WTC11 (cell line): ENCODE results near the gene MICAL2. TPM values are rescaled to one million over a fixed set of nuclear protein-coding genes. Genes with fewer than 3 reads are reported as not detected.

Experiments used
- ATAC-seq: fragments of 200-7000 bp; cut with Tn5 transposase; 2 replicates; pipeline ENCODE4 v1.10.0; 2021; ENCODE audit warnings: mild to moderate bottlenecking, moderate library complexity
- CTCF ChIA-PET: fragments of 300-600 bp; sonication (Branson Sonifier 250); formaldehyde crosslinking; loops from one replicate; lab custom pipeline; 2021; ENCODE audit warnings: antibody characterized with exemption; lab: Charles Lee
- POLR2A ChIA-PET: fragments of 350-600 bp; sonication (Branson Sonifier 250); formaldehyde crosslinking; loops from one replicate; lab custom pipeline; 2021; ENCODE audit warnings: antibody characterized with exemption; lab: Charles Lee
- DNase-seq: peaks from one replicate; pipeline ENCODE4 v3.0.0; 2021; ENCODE audit warnings: low spot score
- H3K27ac Mint-ChIP-seq: 2 replicates; pipeline ENCODE4 v1.8.0; 2021; ENCODE audit warnings: mixed read lengths
- H3K27me3 Mint-ChIP-seq: 2 replicates; pipeline ENCODE4 v1.8.0; 2021; ENCODE audit warnings: low read depth, mild to moderate bottlenecking, moderate library complexity, mixed read lengths
- H3K36me3 Mint-ChIP-seq: 2 replicates; pipeline ENCODE4 v1.8.0; 2021; ENCODE audit warnings: mixed read lengths
- H3K4me1 Mint-ChIP-seq: 2 replicates; pipeline ENCODE4 v1.8.0; 2022; ENCODE audit warnings: mixed read lengths
- H3K4me3 Mint-ChIP-seq: 2 replicates; pipeline ENCODE4 v1.8.0; 2021; ENCODE audit warnings: mild to moderate bottlenecking, moderate library complexity, mixed read lengths
- H3K9me3 Mint-ChIP-seq: 2 replicates; pipeline ENCODE4 v1.8.0; 2021; ENCODE audit warnings: mixed read lengths
- ATF1 ChIP-seq: sonication (generic); formaldehyde crosslinking; IDR thresholded peaks from 2 replicates; pipeline ENCODE4 v1.8.1; 2023; ENCODE audit warnings: mild to moderate bottlenecking, moderate library complexity, missing genetic modification reagents
- ATF6 ChIP-seq: sonication (generic); formaldehyde crosslinking; IDR thresholded peaks from 2 replicates; pipeline ENCODE4 v1.8.1; 2023; ENCODE audit warnings: mild to moderate bottlenecking, missing genetic modification reagents
- CREM ChIP-seq: sonication (generic); formaldehyde crosslinking; IDR thresholded peaks from 2 replicates; pipeline ENCODE4 v1.8.1; 2022; ENCODE audit warnings: mild to moderate bottlenecking, missing genetic modification reagents, moderate library complexity
- E2F1 ChIP-seq: sonication (generic); formaldehyde crosslinking; IDR thresholded peaks from 2 replicates; pipeline ENCODE4 v1.8.0; 2022; ENCODE audit warnings: mild to moderate bottlenecking, missing genetic modification reagents
- ELF4 ChIP-seq: sonication (generic); formaldehyde crosslinking; IDR thresholded peaks from 2 replicates; pipeline ENCODE4 v1.8.1; 2022; ENCODE audit warnings: low read depth, mild to moderate bottlenecking, moderate library complexity, missing genetic modification reagents
- FOXP4 ChIP-seq: sonication (generic); formaldehyde crosslinking; IDR thresholded peaks from 2 replicates; pipeline ENCODE4 v1.8.0; 2022; ENCODE audit warnings: mild to moderate bottlenecking, missing genetic modification reagents
- IRF1 ChIP-seq: sonication (generic); formaldehyde crosslinking; IDR thresholded peaks from 2 replicates; pipeline ENCODE4 v1.8.0; 2023; ENCODE audit warnings: missing genetic modification reagents
- JUN ChIP-seq: sonication (generic); formaldehyde crosslinking; IDR thresholded peaks from 2 replicates; pipeline ENCODE4 v1.8.0; 2023; ENCODE audit warnings: mild to moderate bottlenecking, missing genetic modification reagents
- KAT7 ChIP-seq: sonication (generic); formaldehyde crosslinking; IDR thresholded peaks from 2 replicates; pipeline ENCODE4 v1.8.1; 2023; ENCODE audit warnings: missing genetic modification reagents, mild to moderate bottlenecking, borderline replicate concordance
- MAX ChIP-seq: sonication (generic); formaldehyde crosslinking; IDR thresholded peaks from 2 replicates; pipeline ENCODE4 v1.8.0; 2022; ENCODE audit warnings: mild to moderate bottlenecking, missing genetic modification reagents
- MYBL2 ChIP-seq: sonication (generic); formaldehyde crosslinking; IDR thresholded peaks from 2 replicates; pipeline ENCODE4 v1.8.1; 2023; ENCODE audit warnings: mild to moderate bottlenecking, moderate library complexity, missing genetic modification reagents
- OVOL2 ChIP-seq: fragments of 250-450 bp; sonication (Bioruptor Pico); IDR thresholded peaks from 2 replicates; pipeline ENCODE4 v1.9.0; 2021; ENCODE audit warnings: mild to moderate bottlenecking, borderline replicate concordance
- RORB ChIP-seq: fragments of 250-450 bp; sonication (Bioruptor Pico); IDR thresholded peaks from 2 replicates; pipeline ENCODE4 v1.9.0; 2021; ENCODE audit warnings: mild to moderate bottlenecking
- SMAD4 ChIP-seq: sonication (generic); formaldehyde crosslinking; IDR thresholded peaks from 2 replicates; pipeline ENCODE4 v1.8.0; 2022; ENCODE audit warnings: mild to moderate bottlenecking, missing genetic modification reagents
- TCF7 ChIP-seq: sonication (generic); formaldehyde crosslinking; IDR thresholded peaks from 2 replicates; pipeline ENCODE4 v1.8.0; 2022; ENCODE audit warnings: mild to moderate bottlenecking, low read depth, missing genetic modification reagents, moderate library complexity
- TEAD4 ChIP-seq: sonication (generic); formaldehyde crosslinking; IDR thresholded peaks from 2 replicates; pipeline ENCODE4 v1.8.0; 2022; ENCODE audit warnings: mild to moderate bottlenecking, missing genetic modification reagents
- ZNF512 ChIP-seq: sonication (generic); formaldehyde crosslinking; IDR thresholded peaks from 2 replicates; pipeline ENCODE4 v1.8.1; 2022; ENCODE audit warnings: missing genetic modification reagents, borderline replicate concordance
- ZNF671 ChIP-seq: fragments of 250-450 bp; sonication (Bioruptor Pico); IDR thresholded peaks from 2 replicates; pipeline ENCODE4 v1.8.0; 2021; ENCODE audit warnings: mild to moderate bottlenecking
- total RNA-seq: library from RNA; stranded (reverse); gene quantifications from 3 replicates; pipeline ENCODE4 v1.2.3, GENCODE V29; 2021
- TF ChIP-seq, protein P1 (sequence below): sonication (generic); formaldehyde crosslinking; IDR thresholded peaks from 2 replicates; pipeline ENCODE4 v1.8.1; 2023; ENCODE audit warnings: mild to moderate bottlenecking, missing genetic modification reagents, moderate library complexity
- TF ChIP-seq, protein P2 (sequence below): sonication (generic); formaldehyde crosslinking; IDR thresholded peaks from 2 replicates; pipeline ENCODE4 v1.8.1; 2022; ENCODE audit warnings: mild to moderate bottlenecking, moderate library complexity, missing genetic modification reagents
- TF ChIP-seq, protein P3 (sequence below): sonication (generic); formaldehyde crosslinking; IDR thresholded peaks from 2 replicates; pipeline ENCODE4 v1.8.1; 2022; ENCODE audit warnings: low read depth, missing genetic modification reagents, borderline replicate concordance

The MICAL2 gene
- total RNA-seq, 1 experiment from 2014 or later = 3.1 TPM

DNA sequence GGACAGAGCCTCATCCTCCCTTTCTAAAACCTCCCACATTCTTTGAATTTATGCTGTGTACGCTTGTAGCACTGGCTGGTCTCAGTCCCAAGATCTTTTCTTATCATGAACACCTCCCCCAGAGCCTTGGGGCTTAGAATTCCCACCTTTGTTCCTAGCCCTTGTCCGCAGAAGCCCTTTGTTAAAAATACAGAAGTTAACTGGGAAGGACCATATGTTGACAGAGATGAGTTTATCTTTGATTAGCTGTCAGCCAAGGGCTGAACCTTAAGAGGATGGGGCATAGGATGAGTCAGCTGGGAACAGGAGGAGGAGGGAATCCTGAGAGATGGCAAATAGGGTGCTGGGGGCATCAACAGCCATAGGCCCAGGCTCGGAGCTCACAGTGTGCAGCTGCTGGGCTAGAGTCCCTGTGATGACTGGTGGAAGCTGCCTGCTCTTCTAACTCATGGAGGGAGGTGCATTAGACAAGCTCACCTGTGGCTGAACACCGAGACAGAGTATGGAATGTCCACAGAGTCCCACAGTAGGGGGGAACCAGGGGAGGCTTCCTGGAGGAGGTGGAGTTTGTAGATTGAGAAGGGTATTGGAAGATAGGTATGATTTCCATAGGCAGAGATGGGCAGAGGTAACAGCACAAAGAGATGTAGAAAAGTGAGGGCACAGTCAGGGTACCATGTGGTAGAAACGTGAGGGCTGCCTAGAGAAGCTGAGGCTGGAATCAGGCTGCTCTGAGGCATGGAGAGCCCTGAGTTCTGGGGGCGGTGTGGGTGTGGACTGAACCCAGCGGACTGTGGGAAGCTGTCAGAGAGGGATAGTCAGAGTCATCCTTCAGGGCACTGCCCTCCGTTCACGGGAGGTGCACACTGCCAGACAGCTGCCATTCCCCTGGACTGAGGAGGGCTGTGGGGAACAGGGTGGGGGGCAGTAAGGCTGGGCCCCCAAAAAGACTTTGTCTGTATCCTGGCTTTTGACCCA, 9.9 kb downstream of the MICAL2 start (continued):
- TF ChIP-seq, protein P1, sequence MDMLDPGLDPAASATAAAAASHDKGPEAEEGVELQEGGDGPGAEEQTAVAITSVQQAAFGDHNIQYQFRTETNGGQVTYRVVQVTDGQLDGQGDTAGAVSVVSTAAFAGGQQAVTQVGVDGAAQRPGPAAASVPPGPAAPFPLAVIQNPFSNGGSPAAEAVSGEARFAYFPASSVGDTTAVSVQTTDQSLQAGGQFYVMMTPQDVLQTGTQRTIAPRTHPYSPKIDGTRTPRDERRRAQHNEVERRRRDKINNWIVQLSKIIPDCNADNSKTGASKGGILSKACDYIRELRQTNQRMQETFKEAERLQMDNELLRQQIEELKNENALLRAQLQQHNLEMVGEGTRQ (CRISPR knock-in tag) = no peak
- TF ChIP-seq CREM (CRISPR knock-in tag) = no peak
- no peak for TF ChIP-seq FOXP4 (CRISPR knock-in tag)
- TF ChIP-seq ZNF512 = no peak
- TF ChIP-seq, protein P2, sequence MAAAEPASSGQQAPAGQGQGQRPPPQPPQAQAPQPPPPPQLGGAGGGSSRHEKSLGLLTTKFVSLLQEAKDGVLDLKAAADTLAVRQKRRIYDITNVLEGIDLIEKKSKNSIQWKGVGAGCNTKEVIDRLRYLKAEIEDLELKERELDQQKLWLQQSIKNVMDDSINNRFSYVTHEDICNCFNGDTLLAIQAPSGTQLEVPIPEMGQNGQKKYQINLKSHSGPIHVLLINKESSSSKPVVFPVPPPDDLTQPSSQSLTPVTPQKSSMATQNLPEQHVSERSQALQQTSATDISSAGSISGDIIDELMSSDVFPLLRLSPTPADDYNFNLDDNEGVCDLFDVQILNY (CRISPR knock-in tag) = no peak
- TF ChIP-seq MAX (CRISPR knock-in tag) = no peak
- TF ChIP-seq TEAD4 = no peak
- TF ChIP-seq ZNF671 (CRISPR knock-in tag) = no peak

GRCh38 chr11:12121011-12121410, 10.6 kb downstream of the MICAL2 start:
- ATAC-seq = no peak
- Mint-ChIP-seq H3K4me3 (no peak overlapping the region), H3K27ac (no peak overlapping the region), H3K27me3 (peaks cover 8% of the 10 kb centered on the region; the same call in 1 of the 2 replicates), H3K4me1 (peaks cover 9% of the 10 kb centered on the region), H3K36me3 (no peaks in the 10 kb centered on the region), H3K9me3 (no peaks in the 10 kb centered on the region)
- no peak for DNase-seq
- POLR2A ChIA-PET = interaction anchor here (1.1 kb wide), 1 partner anchor 9 kb away, joined by 3 read pairs; no protein-coding TSS in a partner anchor
- CTCF ChIA-PET = interaction anchor here (1.0 to 2.3 kb wide), 7 partner anchors 10 to 73 kb away, joined by 3 to 8 read pairs (median 4); partner anchors contain the start of gene MICAL2
- no peak for TF ChIP-seq RORB (CRISPR knock-in tag)
- TF ChIP-seq ATF1 = no peak
- TF ChIP-seq, protein P3, sequence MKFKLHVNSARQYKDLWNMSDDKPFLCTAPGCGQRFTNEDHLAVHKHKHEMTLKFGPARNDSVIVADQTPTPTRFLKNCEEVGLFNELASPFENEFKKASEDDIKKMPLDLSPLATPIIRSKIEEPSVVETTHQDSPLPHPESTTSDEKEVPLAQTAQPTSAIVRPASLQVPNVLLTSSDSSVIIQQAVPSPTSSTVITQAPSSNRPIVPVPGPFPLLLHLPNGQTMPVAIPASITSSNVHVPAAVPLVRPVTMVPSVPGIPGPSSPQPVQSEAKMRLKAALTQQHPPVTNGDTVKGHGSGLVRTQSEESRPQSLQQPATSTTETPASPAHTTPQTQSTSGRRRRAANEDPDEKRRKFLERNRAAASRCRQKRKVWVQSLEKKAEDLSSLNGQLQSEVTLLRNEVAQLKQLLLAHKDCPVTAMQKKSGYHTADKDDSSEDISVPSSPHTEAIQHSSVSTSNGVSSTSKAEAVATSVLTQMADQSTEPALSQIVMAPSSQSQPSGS (CRISPR knock-in tag) = no peak
- TF ChIP-seq E2F1 (CRISPR knock-in tag) = no peak
- TF ChIP-seq JUN (CRISPR knock-in tag) = no peak
- no peak for TF ChIP-seq TEAD4
- no peak for TF ChIP-seq ELF4 (CRISPR knock-in tag)
- TF ChIP-seq CREM (CRISPR knock-in tag) = no peak
- no peak for TF ChIP-seq OVOL2
- TF ChIP-seq TCF7 = no peak
- TF ChIP-seq ZNF671 (CRISPR knock-in tag) = no peak
- TF ChIP-seq MYBL2 (CRISPR knock-in tag) = no peak
- TF ChIP-seq ZNF512 = no peak
- TF ChIP-seq KAT7 (CRISPR knock-in tag) = no peak
- no peak for TF ChIP-seq ATF6 (CRISPR knock-in tag)
- TF ChIP-seq IRF1 (CRISPR knock-in tag) = no peak
- no peak for TF ChIP-seq SMAD4
